ENCODE results near the gene OMG.
A peak's percentile ranks its signal among the peaks of the same experiment; 100 is the strongest.
"Not testable (repeated sequence)": the region's sequence is repeated elsewhere in the genome, so short reads cannot be mapped to it uniquely, and the experiment has no call there.

Gene OMG

DNA sequence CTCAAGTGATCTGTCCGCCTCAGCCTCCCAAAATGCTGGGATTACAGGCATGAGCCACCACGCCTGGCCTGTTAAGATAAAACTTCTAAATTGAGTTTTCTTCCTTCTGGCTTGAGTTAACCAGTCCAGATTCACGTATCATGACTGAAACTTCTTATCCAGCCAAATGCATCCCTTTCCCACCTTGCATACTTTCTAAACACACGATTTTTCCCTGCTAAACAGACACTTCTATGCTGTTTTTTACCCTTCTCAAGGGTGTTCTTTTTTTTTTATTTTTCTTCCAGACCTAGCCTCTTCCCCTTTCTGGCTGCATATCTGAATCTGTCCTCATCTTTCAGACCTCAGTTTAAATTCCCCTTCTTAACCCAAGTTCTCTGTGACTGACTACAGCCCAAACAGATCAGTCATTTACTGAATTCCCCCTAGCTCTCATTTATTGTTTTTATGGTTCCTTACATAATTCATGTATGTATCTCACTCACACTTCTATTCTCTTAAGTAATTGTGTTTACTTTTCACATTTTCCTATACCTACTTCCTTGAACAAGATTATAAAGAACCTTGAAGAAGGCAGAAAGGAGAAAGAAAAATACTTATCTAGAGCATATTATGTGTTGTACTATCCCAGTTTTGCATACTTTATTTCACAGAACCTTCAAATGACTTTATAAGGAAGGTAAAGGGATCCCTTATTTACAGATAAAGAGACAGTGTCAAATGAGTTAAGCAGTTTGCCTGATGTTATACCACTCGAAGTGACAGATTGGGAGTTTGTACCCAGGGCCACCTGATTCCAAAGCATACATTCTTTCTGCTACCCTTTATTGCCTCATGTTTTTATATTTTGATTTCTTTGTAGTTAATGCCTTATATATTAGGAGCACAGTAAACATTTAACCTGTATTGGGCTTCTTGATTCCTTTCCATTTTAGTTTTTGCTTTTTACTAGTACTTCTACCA is 11.6 kb upstream of the OMG start:
- no peak for DNase-seq

DNA sequence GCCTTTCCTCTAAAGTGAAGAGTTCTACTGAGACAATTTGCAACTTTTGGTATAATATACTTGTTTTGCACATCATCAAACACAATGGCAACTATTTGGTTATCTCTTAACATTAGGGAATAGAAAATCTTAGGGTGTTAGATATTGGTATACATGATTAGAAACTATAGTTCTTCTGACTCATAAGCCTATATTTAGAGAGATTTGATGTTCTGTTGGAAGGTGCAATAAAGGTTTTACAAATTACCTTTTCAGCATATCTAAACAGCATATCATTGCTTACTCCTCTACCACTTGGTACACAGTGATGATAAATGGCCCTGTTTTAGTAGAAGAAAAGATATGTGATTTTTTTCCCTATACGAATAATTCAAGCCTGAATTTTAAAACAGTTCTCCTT is 10.6 kb upstream of the OMG start:
- DNase-seq = no peak

DNA sequence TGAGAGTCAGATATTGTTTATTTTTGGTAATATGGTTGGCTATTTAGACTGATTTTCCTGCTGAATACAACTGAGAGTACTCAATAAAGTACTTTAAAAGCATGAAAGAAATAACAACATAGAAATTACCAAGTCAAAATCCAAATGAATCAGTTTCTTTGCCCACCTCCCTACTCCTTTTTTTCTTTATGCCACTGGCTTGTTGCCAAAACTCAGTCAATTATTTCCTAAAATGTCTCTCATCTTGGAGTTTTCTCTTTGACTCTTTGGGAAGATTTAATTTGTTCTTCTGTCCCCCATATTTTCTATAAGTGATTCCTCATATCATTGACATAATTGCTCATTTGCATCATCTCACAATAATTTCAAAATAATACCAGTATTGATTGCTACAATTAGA is 2.6 kb upstream of the OMG start:
- no peak for DNase-seq

DNA sequence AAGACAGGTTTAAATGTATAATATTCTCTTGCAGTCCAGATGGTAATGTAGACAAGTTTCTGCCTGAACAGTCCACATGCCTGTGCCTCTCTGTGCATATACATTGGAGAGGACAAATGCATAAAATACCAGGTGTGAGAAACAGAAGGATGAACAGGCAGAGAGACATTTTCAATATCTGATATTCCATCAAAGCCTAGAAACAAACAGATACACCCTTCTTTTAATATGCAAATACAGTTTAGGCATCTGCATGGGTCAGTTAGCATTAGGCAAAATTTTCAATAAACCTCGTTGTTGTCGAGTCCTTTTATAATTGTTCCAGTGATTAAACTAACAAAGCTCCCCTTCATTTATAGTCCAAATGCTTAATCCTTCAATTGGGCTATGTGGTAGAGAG is 897 bp downstream of the OMG start:
- DNase-seq = no peak

DNA sequence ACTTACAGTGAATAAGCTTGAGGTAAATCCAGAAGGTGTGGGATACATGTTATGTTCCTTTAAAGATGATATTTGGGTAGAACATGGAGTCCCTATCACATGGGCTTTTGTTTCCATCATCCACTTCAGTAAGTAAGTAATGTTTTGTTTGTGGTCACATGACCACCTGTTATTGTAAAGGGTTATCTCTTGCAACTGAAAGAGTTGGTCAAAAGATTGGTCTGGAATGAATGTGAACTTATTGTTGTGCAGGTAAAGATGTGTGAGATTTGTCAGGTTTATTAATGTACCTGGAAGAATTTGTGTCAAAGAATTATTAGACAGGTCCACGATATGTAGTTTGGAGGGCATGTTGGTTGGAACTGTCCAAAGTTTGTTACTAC is 1.6 kb downstream of the OMG start:
- DNase-seq = no peak

DNA sequence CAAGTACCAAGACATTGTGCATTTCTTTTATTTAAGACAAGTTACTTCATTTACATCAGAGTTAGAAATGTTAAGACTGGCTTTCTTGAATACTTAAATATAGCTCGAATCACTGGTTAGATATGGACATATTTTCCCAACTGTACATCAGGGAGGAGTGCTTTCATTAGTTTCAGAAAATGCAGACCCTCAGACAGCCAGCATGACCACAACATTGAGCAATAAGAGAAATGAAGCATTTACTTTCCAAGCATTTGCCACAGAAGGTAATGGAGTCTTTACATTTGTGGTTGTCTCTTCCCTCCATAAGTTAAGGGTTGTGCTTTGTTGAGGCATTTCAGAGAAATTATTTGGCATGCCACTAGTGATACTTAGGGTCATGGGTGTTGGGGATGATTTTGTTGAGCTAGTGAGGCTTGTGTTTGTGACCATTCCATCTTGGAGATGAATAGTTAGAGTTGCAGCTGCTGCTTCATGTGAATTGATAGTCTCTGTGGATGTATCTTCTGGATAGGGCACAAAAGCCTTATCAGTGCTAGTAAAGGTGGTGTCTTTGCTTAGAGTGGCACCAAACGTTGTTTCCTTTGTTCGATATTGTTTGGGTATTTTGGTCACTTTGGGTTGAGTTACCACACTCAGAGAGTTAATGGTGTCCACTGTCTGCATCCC is 2.1 kb downstream of the OMG start:
- DNase-seq = peak; percentile 80

DNA sequence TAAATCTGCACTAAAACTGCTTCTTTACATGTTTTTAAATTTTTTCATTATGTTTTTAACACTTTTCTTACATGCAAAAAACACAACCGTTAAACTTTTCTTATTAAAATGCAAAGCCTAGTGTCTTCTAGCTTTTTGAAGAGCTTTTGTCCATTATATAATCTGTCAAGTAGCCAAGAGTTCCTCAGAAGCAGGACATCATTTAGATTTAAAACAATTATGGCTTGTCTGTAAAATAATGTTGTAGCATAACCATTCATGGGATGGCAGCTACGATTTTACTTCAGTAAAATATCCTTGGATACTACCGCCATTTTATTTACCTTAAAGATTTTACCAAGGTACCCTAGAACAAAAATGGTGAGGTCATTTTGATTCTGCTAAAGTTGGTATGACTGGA is 2.8 kb downstream of the OMG start:
- DNase-seq = no peak

DNA sequence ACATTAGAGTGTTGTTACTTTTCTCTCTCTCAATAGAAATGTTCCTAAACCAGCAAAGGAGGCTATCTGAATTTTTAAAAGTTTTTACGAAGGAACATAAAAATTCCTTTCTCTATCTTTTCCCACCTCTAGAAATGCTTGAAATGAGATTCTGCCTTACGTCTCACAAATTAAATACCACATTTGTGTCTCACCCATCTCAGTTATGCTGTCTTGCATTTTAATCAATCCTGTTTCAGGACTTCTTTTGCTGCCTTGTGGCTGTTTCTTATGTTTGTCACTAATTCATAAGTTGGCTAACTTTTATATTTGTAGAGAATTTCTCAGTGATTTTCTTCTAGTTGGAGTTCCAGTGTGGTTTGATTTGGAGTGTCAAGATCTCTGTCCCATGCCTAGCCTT is 3.5 kb downstream of the OMG start:
- peak; percentile 57 for DNase-seq

DNA sequence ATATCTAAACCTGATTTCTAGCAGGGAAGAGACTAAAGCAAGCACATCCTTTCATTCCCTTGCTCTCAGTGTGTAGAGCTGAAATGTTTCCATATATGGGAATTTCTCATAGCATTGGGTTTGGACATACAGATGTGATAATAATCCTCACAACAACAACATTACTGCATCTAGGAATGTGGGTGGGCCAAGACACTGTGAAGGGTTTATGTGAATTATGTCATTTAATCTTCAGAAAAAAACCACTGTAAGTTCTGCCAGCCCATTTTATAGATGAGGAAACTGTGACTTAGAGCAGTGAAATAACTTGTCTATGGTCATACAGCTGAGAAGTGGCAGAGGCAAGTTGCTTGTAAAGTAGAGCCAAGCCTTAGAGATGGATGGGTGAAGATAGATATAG is 5.2 kb downstream of the OMG start:
- DNase-seq = peak; percentile 62

DNA sequence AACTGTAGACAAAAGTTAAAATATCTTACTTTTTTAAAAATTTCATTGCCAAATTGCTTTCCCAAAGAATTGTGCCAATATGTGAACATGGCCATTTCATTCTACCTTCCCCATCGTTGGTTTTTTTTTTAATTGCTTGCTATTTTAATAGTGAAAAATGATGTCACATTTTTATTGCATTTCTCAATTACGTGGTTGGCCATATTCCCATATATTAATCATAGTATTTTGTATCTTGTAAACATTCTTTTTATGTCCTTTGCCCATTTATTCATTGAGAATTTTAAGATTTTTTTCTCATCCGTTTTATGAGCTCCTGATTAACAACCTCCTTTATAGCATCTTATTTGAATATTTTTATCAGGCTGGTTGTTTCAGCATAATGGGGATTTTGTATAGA is 7.2 kb downstream of the OMG start:
- no peak for DNase-seq

DNA sequence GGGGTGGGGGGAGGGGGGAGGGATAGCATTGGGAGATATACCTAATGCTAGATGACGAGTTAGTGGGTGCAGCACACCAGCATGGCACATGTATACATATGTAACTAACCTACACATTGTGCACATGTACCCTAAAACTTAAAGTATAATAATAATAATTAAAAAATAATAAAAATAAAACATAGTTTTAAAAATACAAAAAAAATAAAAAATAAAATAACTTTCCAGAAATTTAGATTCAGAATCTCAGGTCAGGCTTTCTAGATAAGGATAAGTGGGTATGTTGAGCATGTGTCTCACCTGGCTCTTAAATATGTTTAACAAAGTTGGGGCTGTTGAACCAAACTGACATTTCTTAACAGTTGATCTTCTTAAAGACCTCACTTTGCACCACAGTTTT is 9.1 kb downstream of the OMG start:
- DNase-seq = not testable (repeated sequence)

DNA sequence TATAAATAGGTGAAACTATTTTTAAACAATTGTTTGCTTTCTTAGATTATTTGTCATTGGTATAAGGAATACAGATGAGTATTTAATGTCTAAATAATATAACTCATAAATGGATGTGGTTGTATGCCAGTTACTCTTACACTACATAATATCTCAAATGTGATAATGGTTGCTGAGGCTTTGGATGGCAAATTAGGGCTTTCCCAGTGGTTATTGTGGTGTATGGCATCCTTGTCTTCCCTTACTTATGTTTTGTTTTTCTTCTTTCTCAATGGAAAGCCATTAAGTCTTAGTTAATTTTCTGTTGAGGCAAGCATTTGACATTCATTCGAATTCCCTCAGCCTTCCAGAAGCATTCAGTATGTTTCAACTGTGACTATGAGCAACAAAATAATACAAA is 10.5 kb downstream of the OMG start:
- DNase-seq = no peak

DNA sequence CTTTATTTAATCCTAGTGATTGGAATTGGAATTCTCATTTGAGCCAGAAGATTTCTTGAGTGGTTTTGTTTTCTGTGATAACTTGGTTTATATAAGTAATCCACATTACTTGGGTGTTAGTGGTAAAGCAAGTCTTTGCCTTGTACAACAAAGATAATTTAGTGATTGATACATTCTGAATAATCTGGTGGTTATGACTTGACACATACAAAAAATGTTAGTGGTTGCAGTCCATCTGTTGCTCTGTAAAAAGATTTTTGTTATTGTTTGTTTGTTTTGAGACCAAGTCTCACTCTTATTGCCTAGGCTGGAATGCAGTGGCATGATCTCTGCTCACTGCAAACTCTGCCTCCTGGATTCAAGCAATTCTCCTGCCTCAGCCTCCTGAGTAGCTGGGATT is 13.2 kb downstream of the OMG start:
- DNase-seq = no peak

DNA sequence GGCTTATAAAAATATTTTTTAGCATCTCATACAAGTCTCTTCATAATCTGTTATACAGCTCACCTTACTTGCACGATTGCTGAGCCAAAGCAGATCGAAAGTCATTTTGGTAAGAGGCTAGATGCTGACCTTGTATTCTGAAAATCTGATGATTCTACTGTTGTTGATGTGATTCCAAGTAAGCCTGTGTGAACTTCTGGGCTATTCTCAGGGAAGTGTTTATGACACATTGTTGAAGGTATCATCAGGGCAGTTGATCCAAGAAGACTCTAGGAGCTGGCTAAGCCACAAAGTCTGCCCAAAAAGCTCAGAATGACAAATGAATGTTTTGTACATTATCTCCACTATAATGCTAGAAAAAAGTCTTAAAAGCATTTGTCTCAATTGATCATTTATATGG is 16.0 kb downstream of the OMG start:
- no peak for DNase-seq

DNA sequence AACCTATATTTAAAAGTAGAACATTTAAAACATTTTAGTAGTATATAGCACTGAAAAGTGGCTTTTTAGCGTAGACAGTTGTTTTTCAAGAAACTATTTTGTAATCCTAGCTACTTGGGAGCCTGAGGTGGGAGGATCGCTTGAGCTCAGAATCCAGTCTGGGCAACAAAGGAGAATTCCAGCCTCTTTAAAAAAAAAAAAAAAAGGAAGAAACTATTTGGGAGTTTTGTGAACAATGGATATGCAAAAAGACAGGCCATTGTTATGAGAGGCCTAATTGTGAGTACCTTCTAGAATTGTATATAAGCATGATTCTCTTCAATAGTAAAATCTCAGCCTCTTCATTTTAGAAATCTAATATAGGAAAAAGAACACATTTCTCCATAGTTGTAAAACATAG is 17.6 kb downstream of the OMG start:
- no peak for DNase-seq

DNA sequence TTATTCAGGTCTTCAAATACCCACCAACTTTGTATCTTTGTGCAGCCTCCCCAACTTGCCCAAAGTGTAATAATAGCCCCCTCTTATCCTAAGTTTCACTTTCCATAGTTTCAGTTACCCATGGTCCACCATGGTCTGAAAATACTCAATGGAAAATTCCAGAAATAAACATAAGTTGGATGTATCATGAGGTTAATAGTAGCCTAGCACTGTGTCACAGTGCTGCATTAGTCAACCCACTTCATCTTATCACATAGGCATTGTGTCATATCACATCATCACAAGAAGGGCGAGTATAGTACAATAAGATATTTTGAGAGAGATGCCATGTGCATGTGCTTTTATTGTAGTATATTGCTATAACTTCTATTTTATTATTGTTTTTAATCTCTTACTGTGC is 21.9 kb downstream of the OMG start:
- DNase-seq = no peak

DNA sequence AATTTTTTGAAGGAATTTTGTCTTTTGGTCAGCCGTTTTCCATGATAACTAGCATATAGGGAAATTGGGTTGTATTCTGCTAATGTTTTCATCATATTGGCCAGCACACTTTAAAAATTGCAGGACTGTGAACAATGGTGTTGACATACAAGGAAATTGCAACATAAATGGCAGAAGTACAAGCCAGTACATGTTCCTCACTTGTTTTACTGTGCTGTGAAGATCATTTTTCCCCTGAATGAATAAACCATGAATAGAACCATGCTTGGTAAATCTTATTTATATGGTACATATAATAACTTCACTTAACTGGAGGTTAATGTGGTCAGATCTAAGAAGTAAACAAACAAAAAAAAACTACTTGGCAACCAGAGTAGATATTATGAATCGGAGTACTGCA is 22.8 kb downstream of the OMG start:
- peak; percentile 55 for DNase-seq

DNA sequence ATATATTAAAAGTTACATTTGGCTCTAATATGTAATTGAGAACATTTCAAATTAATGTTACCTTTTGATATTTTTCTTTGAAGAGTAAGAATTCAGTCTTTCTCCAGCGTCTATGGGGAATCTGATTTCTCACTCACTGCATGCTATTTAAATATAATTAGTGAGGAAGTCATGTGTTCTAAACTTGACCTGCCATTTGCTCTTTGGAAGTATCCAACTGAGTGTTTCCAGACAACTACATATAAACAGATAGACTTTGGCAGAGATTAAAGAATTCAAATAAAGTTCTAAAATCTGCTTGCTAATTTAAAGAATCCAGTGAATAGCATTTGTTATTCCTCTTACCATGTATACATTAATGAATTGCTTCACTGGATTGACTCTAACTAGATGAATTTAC is 23.5 kb downstream of the OMG start:
- no peak for DNase-seq

DNA sequence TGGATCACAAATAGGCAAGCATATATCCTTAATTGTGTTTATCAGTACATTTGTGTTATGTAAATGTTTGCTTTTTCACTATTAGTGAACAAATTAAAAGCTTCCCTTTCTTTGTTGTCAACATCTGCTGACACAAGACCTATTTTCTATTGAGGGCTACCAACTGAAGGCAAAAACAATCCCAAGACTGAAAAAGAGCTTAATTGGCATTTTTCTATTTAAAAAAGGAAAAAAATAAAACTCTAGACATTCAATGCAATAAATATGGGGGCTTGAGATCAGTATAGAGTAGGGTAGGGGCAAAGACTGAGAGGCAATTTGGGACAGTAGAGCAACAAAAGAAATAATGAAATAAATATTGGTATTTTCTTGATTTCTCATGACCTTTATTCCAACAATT is 24.2 kb downstream of the OMG start:
- no peak for DNase-seq

DNA sequence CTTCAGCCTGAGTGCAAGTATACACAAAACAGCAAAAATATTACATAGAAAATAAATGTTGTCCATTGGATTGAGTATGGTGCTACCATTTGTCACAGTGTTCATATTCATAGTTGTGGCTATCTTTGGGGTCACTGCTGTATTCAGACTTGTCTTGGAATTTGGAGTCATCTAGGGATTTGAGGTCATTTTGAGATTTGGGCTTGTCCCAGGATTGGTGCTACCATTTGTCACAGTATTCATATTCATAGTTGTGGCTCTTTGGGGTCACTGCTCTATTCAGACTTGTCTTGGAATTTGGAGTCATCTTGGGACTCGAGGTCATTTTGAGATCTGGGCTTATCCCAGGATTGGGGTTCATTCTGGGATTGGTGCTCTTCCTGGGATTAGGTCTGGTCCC is 24.8 kb downstream of the OMG start:
- DNase-seq = no peak

DNA sequence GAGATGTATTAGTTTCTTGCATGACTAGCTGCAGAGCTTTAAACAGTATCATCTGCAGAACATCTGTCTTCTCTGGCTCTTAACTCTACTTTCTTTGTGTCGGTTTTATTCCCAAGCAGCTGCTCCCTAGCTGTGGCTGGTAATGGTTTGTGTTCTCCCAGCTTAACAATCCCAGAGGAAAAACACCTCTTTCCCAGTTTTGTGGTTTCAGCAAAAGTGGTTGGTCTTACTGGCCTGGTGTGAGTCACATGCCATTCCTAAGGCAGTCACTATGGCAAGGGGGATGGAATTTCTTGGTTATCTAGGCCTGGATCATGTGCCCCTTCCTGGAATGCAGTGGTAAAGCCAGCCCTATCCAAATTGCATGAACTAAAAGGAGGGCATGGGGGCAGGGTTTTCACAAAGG is 27.5 kb downstream of the OMG start:
- peak; percentile 99 for DNase-seq

DNA sequence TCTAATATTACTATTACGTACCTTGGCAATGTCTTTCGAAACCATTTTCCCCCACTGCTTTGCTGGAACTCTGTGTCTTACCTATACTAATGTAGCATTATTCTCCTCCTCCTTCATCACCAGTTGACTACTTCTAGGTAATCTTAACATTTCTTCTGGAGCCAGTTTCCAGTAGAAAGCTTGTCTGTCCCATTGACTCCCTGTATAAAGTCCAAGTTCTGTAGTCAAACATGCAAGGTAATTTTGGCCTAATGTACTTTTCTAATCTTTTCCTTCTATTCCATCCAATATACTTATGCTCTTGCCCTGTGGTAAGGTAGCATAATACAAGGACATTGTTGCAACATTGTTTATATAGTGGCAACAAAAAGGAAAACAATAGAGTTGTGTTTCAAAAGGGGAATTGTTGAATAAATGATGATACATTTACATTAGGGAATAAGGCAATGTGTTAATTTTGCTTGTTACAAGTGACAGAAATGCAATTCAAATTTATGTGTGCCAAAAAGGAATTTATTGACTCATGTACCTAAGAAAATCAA is 27.9 kb downstream of the OMG start:
- no peak for DNase-seq

DNA sequence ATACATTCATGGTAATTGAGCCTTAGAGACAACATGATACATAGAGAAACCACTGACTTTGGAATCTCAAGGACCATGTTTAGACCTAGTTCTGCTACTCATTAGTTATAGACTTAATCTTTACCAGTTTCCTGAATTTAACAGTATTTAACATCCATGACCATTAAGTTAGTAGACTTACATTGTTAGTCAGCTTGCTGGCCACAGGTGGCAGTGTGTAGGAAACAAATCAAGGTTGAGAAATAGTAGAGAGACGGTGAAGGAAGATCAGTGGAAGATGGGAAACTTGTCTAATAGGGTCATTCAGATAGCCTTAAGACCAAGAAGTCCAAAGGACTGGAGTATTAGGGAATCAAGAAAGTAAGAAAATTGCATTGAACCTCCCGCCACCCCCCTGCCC is 31.0 kb downstream of the OMG start:
- no peak for DNase-seq

DNA sequence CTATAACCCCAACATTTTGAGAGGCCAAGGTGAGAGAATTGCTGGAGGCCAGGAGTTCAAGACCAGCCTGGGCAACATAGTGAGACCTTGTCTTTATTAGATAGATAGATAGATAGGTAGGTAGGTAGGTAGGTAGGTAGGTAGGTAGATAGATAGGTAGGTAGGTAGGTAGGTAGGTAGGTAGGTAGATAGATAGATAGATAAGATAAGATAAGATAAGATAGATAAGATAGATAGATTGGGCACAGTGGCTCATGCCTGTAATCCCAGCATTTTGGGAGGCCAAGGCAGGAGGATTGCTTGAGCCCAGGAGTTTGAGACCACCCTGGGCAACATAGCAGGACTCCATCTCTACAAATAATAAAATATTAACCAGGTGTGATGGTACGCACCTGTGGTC is 34.1 kb downstream of the OMG start:
- DNase-seq = not testable (repeated sequence)
